Epidermal melanocyte (primary cell): ENCODE data around the gene DGAT2.
"Not testable (repeated sequence)": the region's sequence is repeated elsewhere in the genome, so short reads cannot be mapped to it uniquely, and the experiment has no call there.

ENCODE experiments used
- DNase-seq: peaks from one replicate; pipeline ENCODE4 v3.0.0; 2011; ENCODE audit warnings: low spot score; ENCODE audit not compliant: insufficient read length

Gene DGAT2

GRCh38 chr11:75768112-75768908 is at the start of gene DGAT2:
Gene DGAT2 (plus strand): TSS chr11:75768778. CDS start chr11:75768992, 214 bp downstream.
- peak; percentile 44 for DNase-seq

GRCh38 chr11:75719340-75720239 is 49.0 kb upstream of the DGAT2 start:
- DNase-seq: no peak

- DNase-seq: no peak
Observed at GRCh38 chr11:75720639-75721038, 47.9 kb upstream of the DGAT2 start.

- DNase-seq: no peak
Observed at GRCh38 chr11:75721852-75722668, 46.5 kb upstream of the DGAT2 start.

- no peak for DNase-seq
Observed at GRCh38 chr11:75722669-75723042, 45.9 kb upstream of the DGAT2 start.

- no peak for DNase-seq
Observed at GRCh38 chr11:75725547-75726320, 42.8 kb upstream of the DGAT2 start.

GRCh38 chr11:75728992-75729391 is 39.6 kb upstream of the DGAT2 start:
- no peak for DNase-seq

GRCh38 chr11:75731095-75731494 is 37.5 kb upstream of the DGAT2 start:
- no peak for DNase-seq

GRCh38 chr11:75733071-75733430 is 35.5 kb upstream of the DGAT2 start:
- no peak for DNase-seq

GRCh38 chr11:75733431-75734107 is 35.0 kb upstream of the DGAT2 start:
- DNase-seq: no peak

- no peak for DNase-seq
Observed at GRCh38 chr11:75734491-75735180, 33.9 kb upstream of the DGAT2 start.

- no peak for DNase-seq
Observed at GRCh38 chr11:75735181-75735845, 33.3 kb upstream of the DGAT2 start.

- DNase-seq: no peak
Observed at GRCh38 chr11:75737314-75737713, 31.3 kb upstream of the DGAT2 start.

- no peak for DNase-seq
Observed at GRCh38 chr11:75740681-75741080, 27.9 kb upstream of the DGAT2 start.

GRCh38 chr11:75743159-75743558 is 25.4 kb upstream of the DGAT2 start:
- DNase-seq: not testable (repeated sequence)

- DNase-seq: no peak
Observed at GRCh38 chr11:75743711-75744563, 24.6 kb upstream of the DGAT2 start.

- DNase-seq: no peak
Observed at GRCh38 chr11:75745807-75746206, 22.8 kb upstream of the DGAT2 start.

GRCh38 chr11:75748729-75749273 is 19.8 kb upstream of the DGAT2 start:
- DNase-seq: not testable (repeated sequence)
